Gastrocnemius medialis (tissue), 4 donors: ENCODE data around the gene NLGN1.

Experiments
- POLR2A ChIP-seq, 2 donors: fragments of 450-650 bp; IDR thresholded peaks; one replicate each; pipeline ENCODE4 v1.6.1; 2017; ENCODE audit warnings: antibody characterized with exemption in 2 of 2, mild to moderate bottlenecking in 2 of 2, moderate library complexity in 2 of 2
- TF ChIP-seq, protein P1 (sequence below), 5 experiments: fragments of 450-650 bp in 3 of 5; fragments of 200-600 bp in 2 of 5; sonication (generic) in 2 of 5; IDR thresholded peaks in 4 of 5; conservative IDR thresholded peaks in 1 of 5; 1 replicate in 4 of 5; 2 replicates in 1 of 5; pipeline ENCODE4 v1.5.1; 2016 to 2019; ENCODE audit warnings: antibody characterized with exemption in 5 of 5, mild to moderate bottlenecking in 3 of 5, moderate library complexity in 3 of 5

GRCh38 chr3:173706630-173707029, 309.1 kb downstream of the NLGN1 start:
- TF ChIP-seq, protein P1, sequence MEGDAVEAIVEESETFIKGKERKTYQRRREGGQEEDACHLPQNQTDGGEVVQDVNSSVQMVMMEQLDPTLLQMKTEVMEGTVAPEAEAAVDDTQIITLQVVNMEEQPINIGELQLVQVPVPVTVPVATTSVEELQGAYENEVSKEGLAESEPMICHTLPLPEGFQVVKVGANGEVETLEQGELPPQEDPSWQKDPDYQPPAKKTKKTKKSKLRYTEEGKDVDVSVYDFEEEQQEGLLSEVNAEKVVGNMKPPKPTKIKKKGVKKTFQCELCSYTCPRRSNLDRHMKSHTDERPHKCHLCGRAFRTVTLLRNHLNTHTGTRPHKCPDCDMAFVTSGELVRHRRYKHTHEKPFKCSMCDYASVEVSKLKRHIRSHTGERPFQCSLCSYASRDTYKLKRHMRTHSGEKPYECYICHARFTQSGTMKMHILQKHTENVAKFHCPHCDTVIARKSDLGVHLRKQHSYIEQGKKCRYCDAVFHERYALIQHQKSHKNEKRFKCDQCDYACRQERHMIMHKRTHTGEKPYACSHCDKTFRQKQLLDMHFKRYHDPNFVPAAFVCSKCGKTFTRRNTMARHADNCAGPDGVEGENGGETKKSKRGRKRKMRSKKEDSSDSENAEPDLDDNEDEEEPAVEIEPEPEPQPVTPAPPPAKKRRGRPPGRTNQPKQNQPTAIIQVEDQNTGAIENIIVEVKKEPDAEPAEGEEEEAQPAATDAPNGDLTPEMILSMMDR (IDR thresholded peaks at IDR 0.05 in 4 of 5, conservative IDR thresholded peaks at IDR 0.05 in 1 of 5), result no peak
- TF ChIP-seq POLR2A (IDR thresholded peaks at IDR 0.05), result no peak
